ENCODE data around the gene POLA1.

Gene POLA1

GRCh38 chrX:24999511-24999910 lies 305.8 kb downstream of the POLA1 start:
- no peaks in the 10 kb centered on the region for H4K20me1 ChIP-seq (ENCODE audit: insufficient read depth, low read length)
- no peak overlapping the region for H3K4me3 ChIP-seq (ENCODE audit: low read length)
- no peaks in the 10 kb centered on the region for H3K4me1 ChIP-seq (ENCODE audit: low read length)
- no peak overlapping the region for H3K4me2 ChIP-seq (ENCODE audit: low read length)
- TF ChIP-seq CTCF (IDR thresholded peaks at IDR 0.05; ENCODE audit: low read depth, low read length) (no peak), EZH2phosphoT487 (IDR thresholded peaks at IDR 0.05; ENCODE audit: low read depth) (no peak)
- no peaks in the 10 kb centered on the region for H3K79me2 ChIP-seq (ENCODE audit: low read length)
- no peaks in the 10 kb centered on the region for H3K9me3 ChIP-seq (ENCODE audit: insufficient read depth, low read length)
- no peak overlapping the region for H2AFZ ChIP-seq (ENCODE audit: low read depth, low read length)
- no peak overlapping the region for H3K9ac ChIP-seq (ENCODE audit: low read length)
- H3K27ac ChIP-seq (ENCODE audit: low read length), result no peak overlapping the region
- no peaks in the 10 kb centered on the region for H3K36me3 ChIP-seq (replicated peaks; ENCODE audit: low read depth, low read length)
- no peaks in the 10 kb centered on the region for H3K27me3 ChIP-seq (ENCODE audit: low read depth, low read length)

- Histone ChIP-seq H3K9ac (ENCODE audit: low read length) (no peak overlapping the region), H3K36me3 (replicated peaks; ENCODE audit: low read depth, low read length) (no peaks in the 10 kb centered on the region), H3K4me2 (ENCODE audit: low read length) (no peak overlapping the region), H3K9me3 (ENCODE audit: insufficient read depth, low read length) (no peaks in the 10 kb centered on the region), H3K27me3 (ENCODE audit: low read depth, low read length) (no peaks in the 10 kb centered on the region), H2AFZ (ENCODE audit: low read depth, low read length) (no peak overlapping the region), H3K4me1 (ENCODE audit: low read length) (no peaks in the 10 kb centered on the region), H4K20me1 (ENCODE audit: insufficient read depth, low read length) (no peaks in the 10 kb centered on the region), H3K79me2 (ENCODE audit: low read length) (no peaks in the 10 kb centered on the region), H3K4me3 (ENCODE audit: low read length) (no peak overlapping the region), H3K27ac (ENCODE audit: low read length) (no peak overlapping the region)
- TF ChIP-seq EZH2phosphoT487 (IDR thresholded peaks at IDR 0.05; ENCODE audit: low read depth) (no peak), CTCF (IDR thresholded peaks at IDR 0.05; ENCODE audit: low read depth, low read length) (no peak)
These were observed 308.3 kb downstream of the POLA1 start for GRCh38 chrX:25001808-25002660.

GRCh38 chrX:25002661-25003020 lies 308.9 kb downstream of the POLA1 start:
- no peaks in the 10 kb centered on the region for H3K36me3 ChIP-seq (replicated peaks; ENCODE audit: low read depth, low read length)
- H4K20me1 ChIP-seq (ENCODE audit: insufficient read depth, low read length), result no peaks in the 10 kb centered on the region
- H3K4me2 ChIP-seq (ENCODE audit: low read length), result no peak overlapping the region
- no peak overlapping the region for H3K4me3 ChIP-seq (ENCODE audit: low read length)
- no peak overlapping the region for H3K27ac ChIP-seq (ENCODE audit: low read length)
- H3K4me1 ChIP-seq (ENCODE audit: low read length), result no peaks in the 10 kb centered on the region
- H3K9me3 ChIP-seq (ENCODE audit: insufficient read depth, low read length), result no peaks in the 10 kb centered on the region
- no peak overlapping the region for H3K9ac ChIP-seq (ENCODE audit: low read length)
- H3K27me3 ChIP-seq (ENCODE audit: low read depth, low read length), result no peaks in the 10 kb centered on the region
- H2AFZ ChIP-seq (ENCODE audit: low read depth, low read length), result no peak overlapping the region
- no peaks in the 10 kb centered on the region for H3K79me2 ChIP-seq (ENCODE audit: low read length)
- TF ChIP-seq CTCF (IDR thresholded peaks at IDR 0.05; ENCODE audit: low read depth, low read length) (no peak), EZH2phosphoT487 (IDR thresholded peaks at IDR 0.05; ENCODE audit: low read depth) (no peak)

- H3K9ac ChIP-seq (ENCODE audit: low read length), result no peak overlapping the region
- no peak overlapping the region for H3K4me3 ChIP-seq (ENCODE audit: low read length)
- no peaks in the 10 kb centered on the region for H3K36me3 ChIP-seq (replicated peaks; ENCODE audit: low read depth, low read length)
- H3K4me1 ChIP-seq (ENCODE audit: low read length), result no peaks in the 10 kb centered on the region
- TF ChIP-seq EZH2phosphoT487 (IDR thresholded peaks at IDR 0.05; ENCODE audit: low read depth), result no peak
- no peak for TF ChIP-seq CTCF (IDR thresholded peaks at IDR 0.05; ENCODE audit: low read depth, low read length)
- H3K9me3 ChIP-seq (ENCODE audit: insufficient read depth, low read length), result no peaks in the 10 kb centered on the region
- H3K79me2 ChIP-seq (ENCODE audit: low read length), result no peaks in the 10 kb centered on the region
- H3K27ac ChIP-seq (ENCODE audit: low read length), result no peak overlapping the region
- no peaks in the 10 kb centered on the region for H4K20me1 ChIP-seq (ENCODE audit: insufficient read depth, low read length)
- no peak overlapping the region for H3K4me2 ChIP-seq (ENCODE audit: low read length)
- no peak overlapping the region for H2AFZ ChIP-seq (ENCODE audit: low read depth, low read length)
- no peaks in the 10 kb centered on the region for H3K27me3 ChIP-seq (ENCODE audit: low read depth, low read length)
These were observed 309.5 kb downstream of the POLA1 start for GRCh38 chrX:25003066-25003849.

Measured in OCI-LY3 (cell line).